H1 (cell line): ENCODE results near the gene MAOB. TPM values are rescaled to one million over a fixed set of nuclear protein-coding genes. Genes with fewer than 3 reads are reported as not detected.

Experiments
- CTCF ChIA-PET: fragments of 300-600 bp; sonication (Branson Sonifier 250); formaldehyde crosslinking; loops from one replicate; lab custom pipeline; 2021; ENCODE audit not compliant: partially characterized antibody; lab: Charles Lee
- POLR2A ChIA-PET: fragments of 300-600 bp; sonication (Branson Sonifier 250); formaldehyde crosslinking; loops from one replicate; lab custom pipeline; 2021; ENCODE audit warnings: inconsistent platforms; ENCODE audit not compliant: partially characterized antibody; lab: Charles Lee
- DNase-seq, 2 experiments: peaks; one replicate each; pipeline versions ENCODE4 v3.0.0 to v3.0.0-alpha.2; 2010 to 2022; ENCODE audit warnings: low spot score in 2 of 2, low read depth in 1 of 2, mixed read lengths in 1 of 2
- FAIRE-seq: peaks from 2 replicates; lab custom pipeline; 2011; peaks lifted over from hg19 to GRCh38; lab: Jason Lieb, UNC
- H2AFZ ChIP-seq: 2 replicates; pipeline ENCODE4 v1.8.1; 2012; ENCODE audit warnings: low read length, inconsistent platforms
- H2AK5ac ChIP-seq: 2 replicates; pipeline ENCODE4 v1.6.1; 2013; ENCODE audit warnings: low read depth, low read length
- H2BK120ac ChIP-seq: replicated peaks from 2 replicates; pipeline ENCODE3; 2013; ENCODE audit warnings: low read depth, low read length, inconsistent platforms
- H2BK12ac ChIP-seq: 2 replicates; pipeline ENCODE4 v1.6.1; 2013; ENCODE audit warnings: low read depth, low read length
- H2BK15ac ChIP-seq: 2 replicates; pipeline ENCODE4 v1.6.1; 2013; ENCODE audit warnings: low read length
- H2BK20ac ChIP-seq: 2 replicates; pipeline ENCODE4 v1.6.1; 2013; ENCODE audit warnings: low read length
- H2BK5ac ChIP-seq: 2 replicates; pipeline ENCODE4 v1.6.1; 2013; ENCODE audit warnings: low read depth, low read length
- H3K14ac ChIP-seq: 2 replicates; pipeline ENCODE4 v1.6.1; 2013; ENCODE audit warnings: inconsistent platforms; ENCODE audit not compliant: insufficient read length
- H3K18ac ChIP-seq: 2 replicates; pipeline ENCODE4 v1.6.1; 2013; ENCODE audit warnings: low read length; ENCODE audit errors: extremely low read depth
- H3K23ac ChIP-seq: 2 replicates; pipeline ENCODE4 v1.6.1; 2013; ENCODE audit warnings: inconsistent platforms; ENCODE audit not compliant: insufficient read length
- H3K23me2 ChIP-seq: 2 replicates; pipeline ENCODE4 v1.6.1; 2013; ENCODE audit warnings: low read depth, low read length
- H3K27ac ChIP-seq: 2 replicates; pipeline ENCODE4 v1.6.1; 2011; ENCODE audit warnings: low read depth, low read length, inconsistent platforms
- H3K27me3 ChIP-seq, 4 experiments: replicated peaks in 1 of 4; 1 replicate in 1 of 4; 2 replicates in 3 of 4; pipeline versions ENCODE4 v1.6.1 to v1.8.1; 2011 to 2013; ENCODE audit warnings: low read length in 3 of 4, mild to moderate bottlenecking in 3 of 4, inconsistent platforms in 2 of 4, mixed read lengths in 2 of 4, moderate library complexity in 1 of 4; ENCODE audit not compliant: control insufficient read depth in 3 of 4, insufficient read depth in 3 of 4; ENCODE audit errors: extremely low read depth in 1 of 4
- H3K36me3 ChIP-seq, 4 experiments: 2 replicates each; pipeline versions ENCODE4 v1.6.1 to v1.8.1; 2011 to 2013; ENCODE audit warnings: mild to moderate bottlenecking in 4 of 4, low read length in 3 of 4, moderate library complexity in 2 of 4, control low read depth in 1 of 4, inconsistent platforms in 1 of 4; ENCODE audit not compliant: insufficient read depth in 4 of 4, control insufficient read depth in 2 of 4
- H3K4ac ChIP-seq: replicated peaks from 2 replicates; pipeline ENCODE3; 2013; ENCODE audit warnings: low read length, low read depth, mixed read lengths, inconsistent platforms; ENCODE audit not compliant: insufficient read length
- H3K4me1 ChIP-seq, 4 experiments: replicated peaks in 1 of 4; 1 replicate in 1 of 4; 2 replicates in 3 of 4; pipeline versions ENCODE4 v1.6.1 to v1.8.1; 2011 to 2013; ENCODE audit warnings: low read length in 3 of 4, inconsistent platforms in 2 of 4, mixed read lengths in 1 of 4; ENCODE audit not compliant: insufficient read depth in 4 of 4, control insufficient read depth in 3 of 4
- H3K4me2 ChIP-seq, 2 experiments: 2 replicates each; pipeline versions ENCODE4 v1.6.1 to v1.8.1; 2011 to 2013; ENCODE audit warnings: low read depth in 2 of 2, low read length in 2 of 2, control low read depth in 1 of 2, inconsistent platforms in 1 of 2, mild to moderate bottlenecking in 1 of 2; ENCODE audit not compliant: insufficient read depth in 1 of 2
- H3K4me3 ChIP-seq, 4 experiments: fragments of 200-600, 300-600 bp in 1 of 4; sonication (generic), shearing (Covaris generic), sonication (Bioruptor Twin) in 1 of 4; 2 replicates each; pipeline versions ENCODE4 v1.5.1 to v1.8.1; 2011 to 2016; ENCODE audit warnings: low read length in 4 of 4, low read depth in 3 of 4, control low read depth in 2 of 4, inconsistent platforms in 2 of 4, mild to moderate bottlenecking in 2 of 4, mixed read lengths in 1 of 4, moderate library complexity in 1 of 4; ENCODE audit not compliant: insufficient read depth in 2 of 4; ENCODE audit errors: extremely low read depth in 1 of 4
- H3K56ac ChIP-seq: replicated peaks from 2 replicates; pipeline ENCODE3; 2013; ENCODE audit warnings: low read depth, mild to moderate bottlenecking, mixed read lengths, low read length, inconsistent platforms; ENCODE audit not compliant: insufficient read length
- H3K79me1 ChIP-seq: 2 replicates; pipeline ENCODE4 v1.6.1; 2013; ENCODE audit warnings: low read depth, low read length, control low read depth
- H3K79me2 ChIP-seq, 2 experiments: 2 replicates each; pipeline versions ENCODE4 v1.6.1 to v1.8.1; 2012 to 2013; ENCODE audit warnings: low read length in 2 of 2, mild to moderate bottlenecking in 2 of 2, inconsistent platforms in 1 of 2; ENCODE audit not compliant: insufficient read depth in 2 of 2, control insufficient read depth in 1 of 2
- H3K9ac ChIP-seq, 4 experiments: replicated peaks in 1 of 4; 1 replicate in 1 of 4; 2 replicates in 3 of 4; pipeline versions ENCODE4 v1.6.1 to v1.8.1; 2011 to 2013; ENCODE audit warnings: low read depth in 3 of 4, low read length in 3 of 4, control low read depth in 2 of 4, mild to moderate bottlenecking in 2 of 4, moderate library complexity in 2 of 4, inconsistent platforms in 1 of 4; ENCODE audit errors: extremely low read depth in 1 of 4
- H3K9me3 ChIP-seq, 2 experiments: 2 replicates each; pipeline versions ENCODE4 v1.6.1 to v1.8.1; 2012 to 2013; ENCODE audit warnings: mild to moderate bottlenecking in 2 of 2, moderate library complexity in 2 of 2, control low read depth in 1 of 2, inconsistent platforms in 1 of 2, low read depth in 1 of 2, low read length in 1 of 2, mixed read lengths in 1 of 2; ENCODE audit not compliant: insufficient read depth in 2 of 2
- H4K20me1 ChIP-seq, 2 experiments: replicated peaks in 1 of 2; 2 replicates each; pipeline versions ENCODE3 to v1.8.1; 2011 to 2013; ENCODE audit warnings: inconsistent platforms in 2 of 2, low read length in 2 of 2, mild to moderate bottlenecking in 1 of 2; ENCODE audit not compliant: insufficient read depth in 2 of 2, control insufficient read depth in 1 of 2
- H4K5ac ChIP-seq: 2 replicates; pipeline ENCODE4 v1.6.1; 2013; ENCODE audit warnings: low read length, low read depth, mixed read lengths, inconsistent platforms; ENCODE audit not compliant: insufficient read length
- H4K8ac ChIP-seq: 2 replicates; pipeline ENCODE4 v1.8.0; 2013; ENCODE audit warnings: mild to moderate bottlenecking, moderate library complexity, low read length, inconsistent platforms; ENCODE audit not compliant: insufficient read depth; ENCODE audit errors: extremely low read depth
- H4K91ac ChIP-seq: replicated peaks from 2 replicates; pipeline ENCODE3; 2013; ENCODE audit warnings: low read length, mixed read lengths, inconsistent platforms; ENCODE audit not compliant: insufficient read length
- ASH2L ChIP-seq: fragments of 200-600, 300-600 bp; sonication (generic); IDR thresholded peaks from one replicate; pipeline ENCODE4 v1.7.1; 2017; ENCODE audit warnings: low read length
- CBX8 ChIP-seq: fragments of 300-800, 300-1000 bp; sonication (generic); IDR thresholded peaks from 2 replicates; pipeline ENCODE4 v1.7.1; 2016; ENCODE audit warnings: low read depth, low read length, borderline replicate concordance
- CHD1 ChIP-seq: IDR thresholded peaks from 2 replicates; pipeline ENCODE4 v1.6.1; 2012; ENCODE audit warnings: low read depth, low read length, improper control_type of control experiment
- EP300 ChIP-seq, 2 experiments: IDR thresholded peaks; 1 replicate in 1 of 2; 2 replicates in 1 of 2; pipeline ENCODE4 v1.6.1; 2011 to 2012; ENCODE audit warnings: low read depth in 2 of 2, low read length in 2 of 2, mild to moderate bottlenecking in 2 of 2, borderline replicate concordance in 1 of 2, inconsistent platforms in 1 of 2, moderate library complexity in 1 of 2
- KDM1A ChIP-seq: fragments of 200-600, 300-600 bp; sonication (generic); IDR thresholded peaks from 2 replicates; pipeline ENCODE4 v1.7.1; 2016; ENCODE audit warnings: mild to moderate bottlenecking, low read length, borderline replicate concordance
- MAX ChIP-seq: IDR thresholded peaks from 2 replicates; pipeline ENCODE4 v1.6.1; 2012; ENCODE audit warnings: inconsistent platforms
- NRF1 ChIP-seq: IDR thresholded peaks from 2 replicates; pipeline ENCODE4 v1.6.1; 2011; ENCODE audit warnings: mild to moderate bottlenecking, low read depth, low read length, improper control_type of control experiment
- RAD21 ChIP-seq, 2 experiments: IDR thresholded peaks in 1 of 2; conservative IDR thresholded peaks in 1 of 2; 2 replicates each; pipeline ENCODE4 v1.6.1; 2011; ENCODE audit warnings: low read depth in 2 of 2, low read length in 2 of 2, improper control_type of control experiment in 1 of 2, inconsistent platforms in 1 of 2, mild to moderate bottlenecking in 1 of 2, moderate library complexity in 1 of 2
- SP1 ChIP-seq: IDR thresholded peaks from 2 replicates; pipeline ENCODE4 v1.6.1; 2011; ENCODE audit warnings: low read depth, low read length
- SP2 ChIP-seq: IDR thresholded peaks from 2 replicates; pipeline ENCODE4 v1.6.1; 2012; ENCODE audit warnings: mild to moderate bottlenecking, low read length, inconsistent platforms
- SUZ12 ChIP-seq: fragments of 200-600 bp; sonication (generic); IDR thresholded peaks from 2 replicates; pipeline ENCODE4 v1.6.1; 2012; ENCODE audit warnings: mild to moderate bottlenecking, inconsistent platforms, low read length, moderate library complexity, mixed read lengths
- ZNF274 ChIP-seq: IDR thresholded peaks from 2 replicates; pipeline ENCODE4 v1.7.0; 2012; ENCODE audit warnings: low read length, borderline replicate concordance; ENCODE audit errors: extremely low read depth
- WGBS, 2 experiments: shearing (Covaris generic) in 1 of 2; methylation state at CpG; one replicate each; pipeline versions ENCODE4 v1.1.6 to v1.1.7; 2013 to 2015; ENCODE audit warnings: low lambda C conversion rate in 2 of 2, mixed read lengths in 2 of 2, inconsistent platforms in 1 of 2, low coverage in 1 of 2, missing lambda C conversion rate in 1 of 2; ENCODE audit not compliant: insufficient replicate concordance in 2 of 2, insufficient coverage in 1 of 2, insufficient read length in 1 of 2; ENCODE audit errors: extremely low coverage in 1 of 2, missing lambda C conversion rate in 1 of 2; 5-methylcytosine and 5-hydroxymethylcytosine counted together
- polyA plus RNA-seq, 7 experiments: library from polyadenylated mRNA; depleted of rRNA in 3 of 7; stranded (reverse) in 5 of 7; unstranded in 2 of 7; fragments of >200 nt in 5 of 7; fragments of 200-250 nt in 2 of 7; gene quantifications; 1 replicate in 5 of 7; 2 replicates in 1 of 7; 4 replicates in 1 of 7; pipeline versions ENCODE4 v1.2.1 to v1.2.3, GENCODE V29; 2011 to 2013; ENCODE audit warnings: missing spikeins in 2 of 7, mixed read lengths in 2 of 7
- total RNA-seq: library from RNA; stranded (reverse); fragmentation: NEBNext Ultra II Directional; extraction: Animal tissue kit (Norgen Biotek cat#: 25700); gene quantifications from 2 replicates; pipeline ENCODE4 v1.2.1, GENCODE V29; 2021

MAOB gene
- total and polyA plus RNA-seq, 2 of the 8 experiments (the other 6 are each of a cell fraction or from before 2014, with no cell fraction given), result 0.73 to 1.1 TPM

- Histone ChIP-seq H3K4me2 (no peak overlapping the region), H3K9ac (no peak overlapping the region), H4K5ac (no peak overlapping the region), H3K4me1 (peaks cover 0 to 4% (median 0%) of the 10 kb centered on the region in 4 experiments; a peak in 1 of 7 replicates), H3K36me3 (no peaks in the 10 kb centered on the region), H3K27me3 (no peaks in the 10 kb centered on the region), H2BK12ac (no peak overlapping the region), H2BK20ac (no peak overlapping the region), H2BK5ac (no peak overlapping the region), H3K4me3 (no peak overlapping the region), H4K91ac (no peak overlapping the region), H2AFZ (no peak overlapping the region), H4K8ac (no peak overlapping the region), H3K4ac (no peak overlapping the region), H2BK15ac (no peak overlapping the region), H3K18ac (no peak overlapping the region), H3K23ac (no peak overlapping the region), H3K56ac (no peak overlapping the region), H4K20me1 (no peaks in the 10 kb centered on the region), H3K9me3 (no peaks in the 10 kb centered on the region), H2AK5ac (no peak overlapping the region), H3K23me2 (no peaks in the 10 kb centered on the region), H2BK120ac (no peak overlapping the region), H3K27ac (no peak overlapping the region), H3K14ac (no peak overlapping the region), H3K79me2 (no peaks in the 10 kb centered on the region), H3K79me1 (no peaks in the 10 kb centered on the region)
- CTCF ChIA-PET, result no interaction called here
- no peak for FAIRE-seq
- DNase-seq, result no peak
- TF ChIP-seq SUZ12 (no peak), KDM1A (no peak), SP2 (no peak), EP300 (IDR thresholded peaks at IDR 0.05; ENCODE audit: borderline replicate concordance in 1 of 2, low read depth in 2 of 2, low read length in 2 of 2) (no peak), ASH2L (no peak), MAX (no peak), CHD1 (no peak), ZNF274 (no peak), NRF1 (no peak), RAD21 (IDR thresholded peaks at IDR 0.05 in 1 of 2, conservative IDR thresholded peaks at IDR 0.05 in 1 of 2; ENCODE audit: low read depth in 2 of 2, low read length in 2 of 2) (no peak), CBX8 (no peak), SP1 (no peak)
- POLR2A ChIA-PET, result no interaction called here
- 75% methylated on average over 1 of the region's 1 CpG; no CpG with 5 or more reads in 1 of the 2 experiments for WGBS, 2 experiments
These were observed 147.8 kb downstream of the MAOB start for GRCh38 chrX:43734444-43734843.
